ENCODE data around the gene PLD1. TPM values are rescaled to one million over a fixed set of nuclear protein-coding genes. Genes with fewer than 3 reads are reported as not detected.

PLD1 gene
- total RNA-seq, 1 donor from 2014 or later = 0.21 TPM

GRCh38 chr3:171569571-171570132, 240.6 kb downstream of the PLD1 start:
- H3K4me2 ChIP-seq = no peak overlapping the region
- H3K36me3 ChIP-seq = no peaks in the 10 kb centered on the region
- no peak overlapping the region for H2AFZ ChIP-seq (replicated peaks)
- TF ChIP-seq CTCF (IDR thresholded peaks at IDR 0.05) (no peak), EZH2 (IDR thresholded peaks at IDR 0.05) (no peak), EZH2phosphoT487 (IDR thresholded peaks at IDR 0.05) (no peak)
- Mint-ChIP-seq H3K4me3 (no peak overlapping the region), H3K27ac (no peak overlapping the region), H3K36me3 (peaks cover 2% of the 10 kb centered on the region), H3K27me3 (ENCODE audit: insufficient read depth, low read depth) (peaks cover 2% of the 10 kb centered on the region), H3K9me3 (peaks cover 7% of the 10 kb centered on the region), H3K4me1 (no peaks in the 10 kb centered on the region)
- no peaks in the 10 kb centered on the region for H3F3A ChIP-seq (ENCODE audit: low read depth)
- no peak overlapping the region for H3K4me3 ChIP-seq
- H4K20me1 ChIP-seq (ENCODE audit: low read depth) = no peaks in the 10 kb centered on the region
- no peaks in the 10 kb centered on the region for H3K27me3 ChIP-seq
- H3K79me2 ChIP-seq (ENCODE audit: low read depth) = no peaks in the 10 kb centered on the region
- no peaks in the 10 kb centered on the region for H3K9me3 ChIP-seq (ENCODE audit: low read depth)
- no peaks in the 10 kb centered on the region for H3K4me1 ChIP-seq
- DNase-seq (ENCODE audit: low spot score) = no peak
- H3K27ac ChIP-seq = no peak overlapping the region
- no peak overlapping the region for H3K9ac ChIP-seq

DNA sequence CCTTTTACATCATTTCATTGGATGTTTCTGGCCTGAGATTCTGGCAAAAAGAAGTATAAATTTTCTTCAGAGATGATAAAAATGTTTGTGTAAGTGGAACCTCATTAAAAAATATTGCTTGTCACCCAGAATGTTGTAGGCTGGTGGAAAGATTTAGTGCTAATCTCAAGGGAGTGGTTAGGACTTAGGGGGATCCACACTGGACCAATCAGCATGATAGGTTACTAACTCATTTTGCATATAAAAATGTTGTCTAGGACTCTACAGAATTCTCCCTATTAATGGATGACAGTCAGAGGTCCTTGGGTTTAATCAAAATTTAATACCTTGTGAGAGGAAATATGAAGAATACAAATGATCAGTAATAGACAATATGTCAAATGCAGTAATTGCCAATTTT, 241.5 kb downstream of the PLD1 start:
- Histone ChIP-seq H2AFZ (replicated peaks) (no peak overlapping the region), H4K20me1 (ENCODE audit: low read depth) (no peaks in the 10 kb centered on the region), H3K36me3 (no peaks in the 10 kb centered on the region), H3K79me2 (ENCODE audit: low read depth) (no peaks in the 10 kb centered on the region), H3K4me2 (no peak overlapping the region), H3K4me3 (no peak overlapping the region), H3K9me3 (ENCODE audit: low read depth) (no peaks in the 10 kb centered on the region), H3K27me3 (no peaks in the 10 kb centered on the region), H3K4me1 (no peaks in the 10 kb centered on the region), H3K27ac (no peak overlapping the region), H3F3A (ENCODE audit: low read depth) (no peaks in the 10 kb centered on the region), H3K9ac (no peak overlapping the region)
- Mint-ChIP-seq H3K4me1 (no peaks in the 10 kb centered on the region), H3K4me3 (no peak overlapping the region), H3K9me3 (peaks cover 7% of the 10 kb centered on the region), H3K36me3 (peaks cover 2% of the 10 kb centered on the region), H3K27ac (no peak overlapping the region), H3K27me3 (ENCODE audit: insufficient read depth, low read depth) (peaks cover 2% of the 10 kb centered on the region)
- DNase-seq (ENCODE audit: low spot score) = no peak
- no peak for TF ChIP-seq EZH2phosphoT487 (IDR thresholded peaks at IDR 0.05)
- no peak for TF ChIP-seq CTCF (IDR thresholded peaks at IDR 0.05)
- TF ChIP-seq EZH2 (IDR thresholded peaks at IDR 0.05) = no peak

- H3K9me3 ChIP-seq (ENCODE audit: low read depth) = no peaks in the 10 kb centered on the region
- no peaks in the 10 kb centered on the region for H3K79me2 ChIP-seq (ENCODE audit: low read depth)
- Mint-ChIP-seq H3K27me3 (ENCODE audit: insufficient read depth, low read depth) (peaks cover 7% of the 10 kb centered on the region), H3K9me3 (peaks cover 4% of the 10 kb centered on the region), H3K36me3 (peaks cover 2% of the 10 kb centered on the region), H3K4me1 (no peaks in the 10 kb centered on the region), H3K27ac (no peak overlapping the region), H3K4me3 (no peak overlapping the region)
- H4K20me1 ChIP-seq (ENCODE audit: low read depth) = no peaks in the 10 kb centered on the region
- no peak overlapping the region for H3K9ac ChIP-seq
- H3K4me1 ChIP-seq = no peaks in the 10 kb centered on the region
- TF ChIP-seq EZH2 (IDR thresholded peaks at IDR 0.05) (no peak), CTCF (IDR thresholded peaks at IDR 0.05) (peak; percentile 89)
- no peak overlapping the region for H3K4me2 ChIP-seq
- H3K27ac ChIP-seq = no peak overlapping the region
- no peaks in the 10 kb centered on the region for H3F3A ChIP-seq (ENCODE audit: low read depth)
- peak overlapping the region; percentile 40 for H2AFZ ChIP-seq (replicated peaks)
- H3K4me3 ChIP-seq = no peak overlapping the region
- no peaks in the 10 kb centered on the region for H3K27me3 ChIP-seq
- DNase-seq (ENCODE audit: low spot score) = peak; percentile 69
- no peaks in the 10 kb centered on the region for H3K36me3 ChIP-seq
These were observed 243.4 kb downstream of the PLD1 start for GRCh38 chr3:171566803-171567422.
